Ascending aorta (tissue), 2 donors: Measurements from ENCODE around the gene TMA7. TPM values are rescaled to one million over a fixed set of nuclear protein-coding genes. Genes with fewer than 3 reads are reported as not detected.
"Not testable (repeated sequence)": the region's sequence is repeated elsewhere in the genome, so short reads cannot be mapped to it uniquely, and the experiment has no call there.

Experiments used
- DNase-seq, 2 donors: peaks; one replicate each; pipeline ENCODE4 v3.0.0-alpha.2; 2019; ENCODE audit warnings: low spot score in 2 of 2
- H3K27ac ChIP-seq, 2 donors: fragments of 200-600 bp; sonication (generic); one replicate each; pipeline ENCODE4 v1.5.1; 2016 to 2017; ENCODE audit warnings: mild to moderate bottlenecking in 1 of 2
- H3K27me3 ChIP-seq: fragments of 200-600 bp; sonication (generic); one replicate; pipeline ENCODE4 v1.5.1; 2017
- H3K36me3 ChIP-seq, 2 donors: fragments of 200-600 bp; sonication (generic); one replicate each; pipeline ENCODE4 v1.5.1; 2016
- H3K4me1 ChIP-seq, 2 donors: fragments of 200-600 bp; sonication (generic); one replicate each; pipeline ENCODE4 v1.5.1; 2016 to 2017; ENCODE audit warnings: mild to moderate bottlenecking in 1 of 2
- H3K4me3 ChIP-seq, 2 donors: fragments of 200-600 bp; sonication (generic); one replicate each; pipeline ENCODE4 v1.5.1; 2016 to 2017; ENCODE audit warnings: mild to moderate bottlenecking in 1 of 2
- H3K9me3 ChIP-seq, 2 donors: fragments of 200-600 bp; sonication (generic); one replicate each; pipeline ENCODE4 v1.5.1; 2016
- CTCF ChIP-seq, 3 experiments: fragments of 200-600 bp in 2 of 3; fragments of 450-650 bp in 1 of 3; sonication (generic) in 2 of 3; IDR thresholded peaks; one replicate each; pipeline ENCODE4 v1.5.1; 2016 to 2019; ENCODE audit warnings: antibody characterized with exemption in 3 of 3, mild to moderate bottlenecking in 1 of 3, moderate library complexity in 1 of 3
- intact Hi-C: fragments of 100-400 bp; cut with DNase I; formaldehyde crosslinking; loops from one replicate; pipeline ENCODE4 v1.15.1; 2023
- total RNA-seq: library from RNA; depleted of rRNA; stranded (reverse); fragments of >200 nt; gene quantifications from one replicate; pipeline ENCODE4 v1.1.0, GENCODE V29; 2016

TMA7 gene
- total RNA-seq, 1 donor from 2014 or later: 142 TPM

- no peaks in the 10 kb centered on the region for H3K27me3 ChIP-seq
- DNase-seq: no peak
- H3K9me3 ChIP-seq: no peaks in the 10 kb centered on the region
- no peak for TF ChIP-seq CTCF (IDR thresholded peaks at IDR 0.05)
- peak overlapping the region; percentile 96 to 98 for H3K27ac ChIP-seq
- peak overlapping the region; percentile 60 to 78 for H3K4me3 ChIP-seq
- peaks cover 4 to 38% of the 10 kb centered on the region in 2 donors for H3K4me1 ChIP-seq
- H3K36me3 ChIP-seq: peaks cover 12 to 23% of the 10 kb centered on the region in 2 donors
- intact Hi-C loops: loop anchor here (10.0 kb wide), 1 partner anchor 162 kb away; the partner anchor contains the start of gene SLC26A6
Observed at GRCh38 chr3:48472673-48472922, 32.5 kb downstream of the TMA7 start.

GRCh38 chr3:48472923-48473616 is 33.0 kb downstream of the TMA7 start:
- Histone ChIP-seq H3K27ac (peak overlapping the region; percentile 96 to 98), H3K4me3 (peak overlapping the region; percentile 60 to 78), H3K36me3 (peaks cover 12 to 23% of the 10 kb centered on the region in 2 donors), H3K27me3 (no peaks in the 10 kb centered on the region), H3K9me3 (no peaks in the 10 kb centered on the region), H3K4me1 (peaks cover 4 to 33% of the 10 kb centered on the region in 2 donors)
- peak; percentile 84 to 97 for DNase-seq
- intact Hi-C loops: loop anchor here (1.0 to 10.0 kb wide), 3 partner anchors 27 to 162 kb away; partner anchors contain the start of genes ATRIP, SHISA5 and SLC26A6
- TF ChIP-seq CTCF (IDR thresholded peaks at IDR 0.05): peak in 1 of 3 experiments; percentile 43

GRCh38 chr3:48473617-48473952 is 33.5 kb downstream of the TMA7 start:
- DNase-seq: no peak
- intact Hi-C loops: loop anchor here (1.0 to 10.0 kb wide), 3 partner anchors 27 to 161 kb away; partner anchors contain the start of genes ATRIP, SHISA5 and SLC26A6

GRCh38 chr3:48474031-48474430 is 34.0 kb downstream of the TMA7 start:
- Histone ChIP-seq H3K36me3 (peaks cover 12 to 14% of the 10 kb centered on the region in 2 donors), H3K27ac (peak overlapping the region; percentile 96 to 98), H3K4me1 (peaks cover 4 to 26% of the 10 kb centered on the region in 2 donors)
- DNase-seq, H3K4me3 ChIP-seq, H3K9me3 ChIP-seq, H3K27me3 ChIP-seq: not testable (repeated sequence)
- intact Hi-C loops: loop anchor here (10.0 kb wide), 1 partner anchor 161 kb away; the partner anchor contains the start of gene SLC26A6

More at GRCh38 chr3:48473617-48473952, 33.5 kb downstream of the TMA7 start:
- Histone ChIP-seq H3K4me1 (peaks cover 4 to 28% of the 10 kb centered on the region in 2 donors), H3K9me3 (no peaks in the 10 kb centered on the region), H3K27ac (peak overlapping the region; percentile 96 to 98), H3K36me3 (peaks cover 12 to 18% of the 10 kb centered on the region in 2 donors), H3K27me3 (no peaks in the 10 kb centered on the region), H3K4me3 (peak overlapping the region in 1 of 2 donors; percentile 78)
- TF ChIP-seq CTCF (IDR thresholded peaks at IDR 0.05): no peak

GRCh38 chr3:48474619-48475018 is 34.6 kb downstream of the TMA7 start:
- Histone ChIP-seq H3K27me3 (no peaks in the 10 kb centered on the region), H3K9me3 (no peaks in the 10 kb centered on the region), H3K4me3 (no peak overlapping the region), H3K36me3 (peaks cover 6 to 11% of the 10 kb centered on the region in 2 donors), H3K4me1 (peaks cover 4 to 23% of the 10 kb centered on the region in 2 donors), H3K27ac (no peak overlapping the region)
- DNase-seq: no peak
- intact Hi-C loops: loop anchor here (10.0 kb wide), 1 partner anchor 160 kb away; the partner anchor contains the start of gene SLC26A6
- TF ChIP-seq CTCF (IDR thresholded peaks at IDR 0.05): no peak

- H3K27ac ChIP-seq: no peak overlapping the region
- no peaks in the 10 kb centered on the region for H3K9me3 ChIP-seq
- no peaks in the 10 kb centered on the region for H3K27me3 ChIP-seq
- H3K4me3 ChIP-seq: no peak overlapping the region
- intact Hi-C loops: loop anchor here (10.0 kb wide), 1 partner anchor 160 kb away; the partner anchor contains the start of gene SLC26A6
- peaks cover 6 to 11% of the 10 kb centered on the region in 2 donors for H3K36me3 ChIP-seq
- TF ChIP-seq CTCF (IDR thresholded peaks at IDR 0.05): no peak
- DNase-seq: no peak
- peaks cover 2 to 19% of the 10 kb centered on the region in 2 donors for H3K4me1 ChIP-seq
Observed at GRCh38 chr3:48475188-48475587, 35.1 kb downstream of the TMA7 start.
